ENCODE results near the gene TMTC1. TPM values are rescaled to one million over a fixed set of nuclear protein-coding genes. Genes with fewer than 3 reads are reported as not detected.

TMTC1 gene
- total RNA-seq, 1 donor from 2014 or later = 24.8 TPM

- DNase-seq (no peak), ATAC-seq (peak in 1 of 2 donors; percentile 60)
- no peak for TF ChIP-seq CTCF (IDR thresholded peaks at IDR 0.05)
- H3K9me3 ChIP-seq = no peaks in the 10 kb centered on the region
- H3K4me1 ChIP-seq = peaks cover 18% of the 10 kb centered on the region
- H3K27ac ChIP-seq = peak overlapping the region; percentile 31
- no peaks in the 10 kb centered on the region for H3K27me3 ChIP-seq (ENCODE audit: low read depth)
- no peak overlapping the region for H3K4me3 ChIP-seq
- no peaks in the 10 kb centered on the region for H3K36me3 ChIP-seq
- intact Hi-C loops (cut with DNase I) = no loop called here
Measured at GRCh38 chr12:29589286-29589820, 194.4 kb downstream of the TMTC1 start.

GRCh38 chr12:29582677-29583272, 201.0 kb downstream of the TMTC1 start:
- H3K9me3 ChIP-seq = no peaks in the 10 kb centered on the region
- no peak overlapping the region for H3K4me3 ChIP-seq
- TF ChIP-seq CTCF (IDR thresholded peaks at IDR 0.05) = no peak
- DNase-seq = no peak
- intact Hi-C loops (cut with DNase I) = no loop called here
- no peaks in the 10 kb centered on the region for H3K27me3 ChIP-seq (ENCODE audit: low read depth)
- peaks cover 24% of the 10 kb centered on the region for H3K4me1 ChIP-seq
- peak overlapping the region; percentile 36 for H3K27ac ChIP-seq
- H3K36me3 ChIP-seq = no peaks in the 10 kb centered on the region
- no peak for ATAC-seq

- ATAC-seq (no peak), DNase-seq (no peak)
- Histone ChIP-seq H3K9me3 (no peaks in the 10 kb centered on the region), H3K4me1 (peaks cover 24% of the 10 kb centered on the region), H3K27me3 (ENCODE audit: low read depth) (no peaks in the 10 kb centered on the region), H3K4me3 (no peak overlapping the region), H3K36me3 (no peaks in the 10 kb centered on the region), H3K27ac (peak overlapping the region; percentile 36)
- intact Hi-C loops (cut with DNase I) = no loop called here
- no peak for TF ChIP-seq CTCF (IDR thresholded peaks at IDR 0.05)
Measured at GRCh38 chr12:29582146-29582545, 201.6 kb downstream of the TMTC1 start.

GRCh38 chr12:29581631-29582030, 202.1 kb downstream of the TMTC1 start:
- H3K27me3 ChIP-seq (ENCODE audit: low read depth) = no peaks in the 10 kb centered on the region
- H3K36me3 ChIP-seq = no peaks in the 10 kb centered on the region
- no peak overlapping the region for H3K4me3 ChIP-seq
- DNase-seq = no peak
- no peak for TF ChIP-seq CTCF (IDR thresholded peaks at IDR 0.05)
- no peaks in the 10 kb centered on the region for H3K9me3 ChIP-seq
- intact Hi-C loops (cut with DNase I) = no loop called here
- no peak overlapping the region for H3K27ac ChIP-seq
- ATAC-seq = no peak
- peaks cover 24% of the 10 kb centered on the region for H3K4me1 ChIP-seq

GRCh38 chr12:29580971-29581370, 202.8 kb downstream of the TMTC1 start:
- Histone ChIP-seq H3K4me1 (peaks cover 24% of the 10 kb centered on the region), H3K27ac (no peak overlapping the region), H3K36me3 (no peaks in the 10 kb centered on the region), H3K9me3 (no peaks in the 10 kb centered on the region), H3K4me3 (no peak overlapping the region), H3K27me3 (ENCODE audit: low read depth) (no peaks in the 10 kb centered on the region)
- TF ChIP-seq CTCF (IDR thresholded peaks at IDR 0.05) = no peak
- intact Hi-C loops (cut with DNase I) = no loop called here
- DNase-seq (no peak), ATAC-seq (no peak)

Measured in lower lobe of right lung (tissue), 2 donors.